GM18517 (cell line): ENCODE results near the gene DOCK2.
"Not testable (repeated sequence)": the region's sequence is repeated elsewhere in the genome, so short reads cannot be mapped to it uniquely, and the experiment has no call there.

ENCODE experiments used
- ATAC-seq: cut with Tn5 transposase; IDR thresholded peaks from one replicate; pipeline ENCODE4 v1.9.1; 2021; ENCODE audit warnings: mild to moderate bottlenecking, moderate library complexity; ENCODE audit not compliant: unreplicated experiment

Gene DOCK2

GRCh38 chr5:169921384-169921783, 284.3 kb downstream of the DOCK2 start:
- ATAC-seq: no peak

GRCh38 chr5:169921949-169922348, 284.9 kb downstream of the DOCK2 start:
- ATAC-seq: no peak

- no peak for ATAC-seq
These were observed 285.4 kb downstream of the DOCK2 start for GRCh38 chr5:169922474-169922873.

GRCh38 chr5:169923988-169924387, 286.9 kb downstream of the DOCK2 start:
- ATAC-seq: no peak

- ATAC-seq: no peak
These were observed 296.1 kb downstream of the DOCK2 start for GRCh38 chr5:169933127-169933526.

- ATAC-seq: no peak
These were observed 296.5 kb downstream of the DOCK2 start for GRCh38 chr5:169933616-169934015.

GRCh38 chr5:169934990-169935389, 297.9 kb downstream of the DOCK2 start:
- no peak for ATAC-seq

- ATAC-seq: no peak
These were observed 298.7 kb downstream of the DOCK2 start for GRCh38 chr5:169935762-169936161.

GRCh38 chr5:169938439-169938838, 301.4 kb downstream of the DOCK2 start:
- ATAC-seq: no peak

GRCh38 chr5:169939731-169940130, 302.7 kb downstream of the DOCK2 start:
- no peak for ATAC-seq

GRCh38 chr5:169941542-169941941, 304.5 kb downstream of the DOCK2 start:
- ATAC-seq: no peak

- no peak for ATAC-seq
These were observed 305.1 kb downstream of the DOCK2 start for GRCh38 chr5:169942181-169942580.

- ATAC-seq: no peak
These were observed 306.0 kb downstream of the DOCK2 start for GRCh38 chr5:169943026-169943425.

GRCh38 chr5:169944115-169944514, 307.0 kb downstream of the DOCK2 start:
- ATAC-seq: no peak

- ATAC-seq: no peak
These were observed 308.0 kb downstream of the DOCK2 start for GRCh38 chr5:169944922-169945680.

GRCh38 chr5:169945831-169946261, 308.8 kb downstream of the DOCK2 start:
- no peak for ATAC-seq

GRCh38 chr5:169946743-169947295, 309.7 kb downstream of the DOCK2 start:
- ATAC-seq: no peak

GRCh38 chr5:169950333-169950732, 313.3 kb downstream of the DOCK2 start:
- ATAC-seq: no peak

- ATAC-seq: not testable (repeated sequence)
These were observed 316.1 kb downstream of the DOCK2 start for GRCh38 chr5:169953196-169953595.

GRCh38 chr5:169954786-169955185, 317.7 kb downstream of the DOCK2 start:
- no peak for ATAC-seq

- no peak for ATAC-seq
These were observed 319.1 kb downstream of the DOCK2 start for GRCh38 chr5:169956126-169956525.

- ATAC-seq: no peak
These were observed 319.7 kb downstream of the DOCK2 start for GRCh38 chr5:169956756-169957155.

GRCh38 chr5:169958278-169958677, 321.2 kb downstream of the DOCK2 start:
- ATAC-seq: no peak
